GM12864 (cell line): ENCODE data around the gene NEMP1.

ENCODE experiments used
- DNase-seq: peaks from one replicate; pipeline ENCODE4 v3.0.0-alpha.2; 2011; ENCODE audit warnings: low read depth
- H3K4me3 ChIP-seq: 2 replicates; pipeline ENCODE4 v1.5.1; 2011; ENCODE audit warnings: mild to moderate bottlenecking, low read depth, low read length, control low read depth
- CTCF ChIP-seq: IDR thresholded peaks from 2 replicates; pipeline ENCODE4 v1.5.1; 2011; ENCODE audit warnings: low read depth, mild to moderate bottlenecking, moderate library complexity, low read length, control low read depth, inconsistent platforms; ENCODE audit errors: missing control alignments

The NEMP1 gene

GRCh38 chr12:57049890-57050289, 28.7 kb downstream of the NEMP1 start, which contains the start of gene MYO1A:
Gene MYO1A (minus strand): TSS chr12:57050129. CDS start chr12:57048323, 1,806 bp downstream.
- TF ChIP-seq CTCF = no peak

GRCh38 chr12:57049119-57049446, 29.5 kb downstream of the NEMP1 start:
- H3K4me3 ChIP-seq = no peak overlapping the region
- DNase-seq = no peak
- TF ChIP-seq CTCF = no peak

More at GRCh38 chr12:57049890-57050289, 28.7 kb downstream of the NEMP1 start, which contains the start of gene MYO1A:
- DNase-seq = no peak
- no peak within 1 kb of the TSS for H3K4me3 ChIP-seq

GRCh38 chr12:57048423-57049118, 30.0 kb downstream of the NEMP1 start:
- no peak for TF ChIP-seq CTCF
- H3K4me3 ChIP-seq = no peak overlapping the region
- DNase-seq = no peak

- H3K4me3 ChIP-seq = no peak overlapping the region
- no peak for DNase-seq
- TF ChIP-seq CTCF = no peak
Measured at GRCh38 chr12:57047981-57048380, 30.6 kb downstream of the NEMP1 start.

GRCh38 chr12:57046947-57047890, 31.4 kb downstream of the NEMP1 start:
- no peak overlapping the region for H3K4me3 ChIP-seq
- no peak for TF ChIP-seq CTCF
- DNase-seq = no peak

GRCh38 chr12:57046086-57046791, 32.4 kb downstream of the NEMP1 start:
- TF ChIP-seq CTCF = no peak
- DNase-seq = no peak
- H3K4me3 ChIP-seq = no peak overlapping the region
